A673 (cell line): ENCODE measurements around the gene OVCA2. TPM values are rescaled to one million over a fixed set of nuclear protein-coding genes. Genes with fewer than 3 reads are reported as not detected.

Experiments
- BruUV-seq: library from RNA; stranded (reverse); fragments of 400-500 nt; replicated peaks from 2 replicates; lab custom pipeline; 2021; lab: Mats Ljungman, UMichigan
- CTCF ChIA-PET: fragments of 300-600 bp; sonication (Branson Sonifier 250); formaldehyde crosslinking; loops from one replicate; lab custom pipeline; 2022; ENCODE audit warnings: antibody characterized with exemption; lab: Charles Lee
- POLR2A ChIA-PET: fragments of 300-600 bp; sonication (Branson Sonifier 250); formaldehyde crosslinking; loops from one replicate; lab custom pipeline; 2022; ENCODE audit warnings: antibody characterized with exemption; ENCODE audit not compliant: low non-redundant PET; lab: Charles Lee
- DNase-seq: peaks from one replicate; pipeline ENCODE4 v3.0.0-alpha.2; 2015; ENCODE audit warnings: low spot score
- H3K27ac ChIP-seq: fragments of 200-600 bp; sonication (generic); 2 replicates; pipeline ENCODE4 v1.5.1; 2016; ENCODE audit warnings: mixed run types, low read depth, mild to moderate bottlenecking, mixed read lengths, antibody characterized with exemption, low read length; ENCODE audit not compliant: poor library complexity, severe bottlenecking
- H3K27me3 ChIP-seq: fragments of 200-600 bp; sonication (generic); replicated peaks from 2 replicates; pipeline ENCODE4 v1.6.1; 2017; ENCODE audit warnings: mixed run types, low read depth, mild to moderate bottlenecking, mixed read lengths, antibody characterized with exemption, low read length; ENCODE audit not compliant: insufficient read depth, poor library complexity
- H3K36me3 ChIP-seq: fragments of 200-600 bp; sonication (generic); 2 replicates; pipeline ENCODE4 v1.6.1; 2016; ENCODE audit warnings: mixed run types, mild to moderate bottlenecking, mixed read lengths, antibody characterized with exemption, low read length; ENCODE audit not compliant: insufficient read depth, poor library complexity, severe bottlenecking
- H3K4me1 ChIP-seq: fragments of 200-600 bp; sonication (generic); 2 replicates; pipeline ENCODE4 v1.6.1; 2017; ENCODE audit warnings: mixed run types, mild to moderate bottlenecking, mixed read lengths, antibody characterized with exemption, low read length; ENCODE audit not compliant: insufficient read depth, poor library complexity, severe bottlenecking
- H3K4me3 ChIP-seq: fragments of 200-600 bp; sonication (generic); 2 replicates; pipeline ENCODE4 v1.5.1; 2016; ENCODE audit warnings: low read depth, mixed run types, mild to moderate bottlenecking, mixed read lengths, low read length; ENCODE audit not compliant: poor library complexity, severe bottlenecking
- H3K9me3 ChIP-seq: fragments of 200-600 bp; sonication (generic); 2 replicates; pipeline ENCODE4 v1.6.1; 2016; ENCODE audit warnings: mixed run types, low read depth, mild to moderate bottlenecking, mixed read lengths, antibody characterized with exemption, low read length; ENCODE audit not compliant: poor library complexity, severe bottlenecking
- CTCF ChIP-seq: fragments of 300-800, 200-600 bp; sonication (generic); conservative IDR thresholded peaks from 2 replicates; pipeline ENCODE4 v1.5.1; 2017; ENCODE audit warnings: low read depth, mild to moderate bottlenecking, antibody characterized with exemption, low read length, moderate library complexity, mixed read lengths
- EZH2 ChIP-seq: fragments of 200-600 bp; sonication (generic); IDR thresholded peaks from 2 replicates; pipeline ENCODE4 v1.6.1; 2017; ENCODE audit warnings: borderline replicate concordance, low read depth, mild to moderate bottlenecking, mixed read lengths, antibody characterized with exemption, low read length; ENCODE audit not compliant: poor library complexity, severe bottlenecking
- intact Hi-C: fragments of 100-400 bp; cut with micrococcal nuclease; formaldehyde crosslinking; loops from one replicate; pipeline ENCODE4 v1.10.0; 2022; ENCODE audit not compliant: unreplicated experiment
- total RNA-seq: library from RNA; stranded (reverse); gene quantifications from 2 replicates; pipeline ENCODE4 v1.2.3, GENCODE V29; 2021

Gene OVCA2
- total RNA-seq, 1 experiment from 2014 or later, result 30.7 TPM

- H3K4me1 ChIP-seq, result peaks cover 30% of the 10 kb centered on the region
- no peaks in the 10 kb centered on the region for H3K9me3 ChIP-seq
- intact Hi-C loops, result no loop called here
- H3K27me3 ChIP-seq, result no peaks in the 10 kb centered on the region
- no TSS peak for BruUV-seq
- peaks cover 19% of the 10 kb centered on the region for H3K36me3 ChIP-seq
- TF ChIP-seq CTCF (no peak), EZH2 (no peak)
- H3K4me3 ChIP-seq, result no peak overlapping the region
- ChIA-PET POLR2A (no interaction called here), CTCF (interaction anchor here (1.2 kb wide), 1 partner anchor 9 kb away, joined by 5 read pairs; no protein-coding TSS in a partner anchor)
- H3K27ac ChIP-seq, result peak overlapping the region; percentile 62
- peak; percentile 32 for DNase-seq
These were observed 21.7 kb downstream of the OVCA2 start for GRCh38 chr17:2063261-2064146.

GRCh38 chr17:2064147-2064489, 22.3 kb downstream of the OVCA2 start:
- Histone ChIP-seq H3K4me3 (no peak overlapping the region), H3K27ac (peak overlapping the region; percentile 62), H3K9me3 (no peaks in the 10 kb centered on the region), H3K4me1 (peaks cover 30% of the 10 kb centered on the region), H3K27me3 (no peaks in the 10 kb centered on the region), H3K36me3 (peaks cover 21% of the 10 kb centered on the region)
- no peak for TF ChIP-seq CTCF
- TF ChIP-seq EZH2, result no peak
- ChIA-PET POLR2A (no interaction called here), CTCF (interaction anchor here (1.2 kb wide), 1 partner anchor 10 kb away, joined by 5 read pairs; no protein-coding TSS in a partner anchor)
- no peak for DNase-seq
- intact Hi-C loops, result no loop called here
- BruUV-seq, result no TSS peak

- Histone ChIP-seq H3K4me3 (no peak overlapping the region), H3K27ac (peak overlapping the region; percentile 62), H3K27me3 (no peaks in the 10 kb centered on the region), H3K9me3 (no peaks in the 10 kb centered on the region), H3K4me1 (peaks cover 30% of the 10 kb centered on the region), H3K36me3 (peaks cover 21% of the 10 kb centered on the region)
- ChIA-PET POLR2A (no interaction called here), CTCF (no interaction called here)
- no TSS peak for BruUV-seq
- TF ChIP-seq EZH2 (no peak), CTCF (no peak)
- intact Hi-C loops, result no loop called here
- no peak for DNase-seq
These were observed 22.7 kb downstream of the OVCA2 start for GRCh38 chr17:2064520-2064971.
